ENCODE measurements around the gene SOX18. TPM values are rescaled to one million over a fixed set of nuclear protein-coding genes. Genes with fewer than 3 reads are reported as not detected.

Gene SOX18
- total and polyA plus RNA-seq, 7 experiments from 2014 or later = 0.20 to 1.7 TPM; not detected in 5

DNA sequence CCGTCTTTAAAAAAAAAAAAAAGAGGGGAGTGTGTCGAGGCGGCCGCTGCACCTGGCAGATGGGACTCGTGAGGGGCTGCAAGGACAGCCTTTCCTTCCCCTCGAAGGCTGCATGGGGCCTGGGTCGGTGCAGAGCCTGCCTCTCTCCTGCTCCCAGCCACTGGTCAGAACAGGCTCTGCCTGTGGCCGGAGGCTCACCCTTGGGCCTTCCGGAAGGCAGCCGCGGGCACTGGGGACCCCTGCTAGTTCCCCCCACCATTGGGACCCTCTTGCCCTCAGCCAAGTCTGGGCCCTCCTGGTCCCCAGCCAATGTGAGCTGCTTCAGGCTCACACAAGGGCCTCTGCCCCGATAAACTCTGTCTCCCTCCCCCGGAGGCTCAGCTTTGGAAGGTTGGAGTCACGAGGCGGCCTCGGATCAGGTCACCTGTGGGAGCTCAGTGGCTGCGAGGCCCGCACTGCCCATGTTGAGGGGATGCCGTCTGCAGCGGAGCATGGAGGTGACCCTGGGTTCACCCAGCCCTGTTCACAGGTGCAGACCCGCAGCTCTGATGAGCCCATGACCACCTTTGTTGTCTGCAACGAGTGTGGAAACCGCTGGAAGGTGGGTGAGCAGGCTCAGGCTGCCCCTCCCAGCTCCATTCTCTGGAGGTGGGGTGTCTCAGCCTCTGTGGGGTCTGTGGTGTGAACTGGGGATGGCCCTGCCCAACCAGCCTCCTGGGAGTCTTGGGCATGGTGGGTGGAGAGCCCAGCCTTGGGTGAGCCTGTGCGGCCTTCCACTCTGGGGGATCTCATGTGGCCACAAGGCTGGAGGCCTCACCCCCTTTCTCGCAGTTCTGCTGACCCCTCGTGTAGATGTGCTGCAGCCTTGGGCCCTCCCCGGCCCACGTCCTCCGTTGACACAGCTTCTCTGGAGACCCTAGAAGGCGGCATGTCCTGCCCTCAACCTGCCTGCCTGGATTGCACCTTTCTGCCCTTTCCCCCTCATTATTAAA, 22.2 kb upstream of the SOX18 start:
- ATAC-seq (no peak), DNase-seq (no peak)
- intact Hi-C loops (cut with micrococcal nuclease) = no loop called here
- peak overlapping the region in 2 of 9 donors; percentile 8 to 47 for H3K27ac Mint-ChIP-seq
- ChIA-PET POLR2A (interaction anchor here (0.8 to 1.1 kb wide), 3 partner anchors 9 to 20 kb away, joined by 3 to 4 read pairs (median 3); partner anchors contain the start of gene TCEA2), CTCF (interaction anchor here (1.0 kb wide), 1 partner anchor 13 kb away, joined by 5 read pairs; the partner anchor contains the start of gene LKAAEAR1)
- peaks cover 0 to 45% (median 0%) of the 10 kb centered on the region in 3 experiments for H3K36me3 ChIP-seq (ENCODE audit: control insufficient read depth in 2 of 3, insufficient read depth in 3 of 3, low read length in 3 of 3)
- H3K27me3 Mint-ChIP-seq = no peaks in the 10 kb centered on the region
- peaks cover 8 to 38% (median 17%) of the 10 kb centered on the region in 7 donors for H3K4me1 Mint-ChIP-seq
- no peaks in the 10 kb centered on the region for H3K9me3 Mint-ChIP-seq
- H3K27me3 ChIP-seq (ENCODE audit: control insufficient read depth in 2 of 2, insufficient read depth in 2 of 2, low read length in 2 of 2) = no peaks in the 10 kb centered on the region
- H3K4me3 Mint-ChIP-seq = no peak overlapping the region
- peaks cover 10 to 24% of the 10 kb centered on the region in 2 donors for H3K4me1 ChIP-seq (ENCODE audit: control insufficient read depth in 2 of 2, insufficient read depth in 2 of 2, low read length in 2 of 2)
- peaks cover 0 to 8% (median 0%) of the 10 kb centered on the region in 5 donors for H3K36me3 Mint-ChIP-seq
- H3K27ac ChIP-seq (ENCODE audit: low read depth, low read length) = no peak overlapping the region
- no peak overlapping the region for H3K4me3 ChIP-seq (ENCODE audit: low read length)
- no peaks in the 10 kb centered on the region for H3K9me3 ChIP-seq (ENCODE audit: control insufficient read depth in 2 of 3, low read length in 3 of 3)

GRCh38 chr20:64070244-64070993, 21.0 kb upstream of the SOX18 start:
- H3K36me3 Mint-ChIP-seq = peaks cover 0 to 6% (median 0%) of the 10 kb centered on the region in 5 donors
- DNase-seq = no peak
- no peaks in the 10 kb centered on the region for H3K9me3 Mint-ChIP-seq
- H3K27me3 Mint-ChIP-seq = no peaks in the 10 kb centered on the region
- ATAC-seq = no peak
- peaks cover 0 to 35% (median 0%) of the 10 kb centered on the region in 3 experiments for H3K36me3 ChIP-seq (ENCODE audit: control insufficient read depth in 2 of 3, insufficient read depth in 3 of 3, low read length in 3 of 3)
- peaks cover 18 to 41% (median 28%) of the 10 kb centered on the region in 7 donors for H3K4me1 Mint-ChIP-seq
- intact Hi-C loops (cut with micrococcal nuclease) = no loop called here
- H3K4me1 ChIP-seq (ENCODE audit: control insufficient read depth in 2 of 2, insufficient read depth in 2 of 2, low read length in 2 of 2) = peaks cover 18 to 30% of the 10 kb centered on the region in 2 donors
- ChIA-PET POLR2A (no interaction called here), CTCF (interaction anchor here (1.2 to 1.6 kb wide), 2 partner anchors 13 to 50 kb away, joined by 3 to 5 read pairs; no protein-coding TSS in a partner anchor)
- no peak overlapping the region for H3K4me3 Mint-ChIP-seq
- H3K27me3 ChIP-seq (ENCODE audit: control insufficient read depth in 2 of 2, insufficient read depth in 2 of 2, low read length in 2 of 2) = no peaks in the 10 kb centered on the region
- no peak overlapping the region for H3K27ac ChIP-seq (ENCODE audit: low read depth, low read length)
- no peaks in the 10 kb centered on the region for H3K9me3 ChIP-seq (ENCODE audit: control insufficient read depth in 2 of 3, low read length in 3 of 3)
- peak overlapping the region in 2 of 9 donors; percentile 48 to 55 for H3K27ac Mint-ChIP-seq
- H3K4me3 ChIP-seq (ENCODE audit: low read length) = no peak overlapping the region

DNA sequence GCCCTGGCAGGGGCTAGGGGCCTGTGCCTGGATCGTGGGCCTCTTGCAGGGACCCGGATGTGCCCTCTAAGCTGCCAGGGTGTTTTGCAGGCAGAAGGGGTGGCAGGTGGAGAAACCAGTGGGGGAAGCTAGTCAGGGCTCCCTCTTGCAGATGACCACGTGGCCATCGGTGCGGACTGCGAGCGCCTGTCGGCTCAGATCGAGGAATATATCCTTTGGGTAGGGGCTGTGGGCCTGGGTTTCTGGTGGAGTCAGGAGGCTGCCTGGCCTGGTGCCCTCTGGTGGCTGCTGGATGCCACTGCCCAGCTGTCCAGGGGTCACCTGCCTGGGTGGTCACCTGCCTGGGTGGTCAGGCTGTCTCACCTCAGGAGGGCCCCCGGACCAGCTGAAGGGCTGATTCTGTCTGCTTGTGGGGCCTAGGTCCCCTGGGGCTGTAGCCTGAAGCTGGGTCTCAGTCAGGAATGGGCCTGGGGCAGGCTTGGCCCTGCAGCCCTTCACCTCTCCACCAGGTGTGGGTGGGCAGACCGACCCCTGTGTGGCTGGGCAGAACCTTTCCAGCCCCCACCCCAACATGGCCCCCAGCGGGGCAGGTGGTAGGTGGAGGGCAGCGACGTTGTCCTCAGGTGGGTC, 20.3 kb upstream of the SOX18 start:
- Mint-ChIP-seq H3K4me3 (no peak overlapping the region), H3K9me3 (no peaks in the 10 kb centered on the region), H3K4me1 (peaks cover 23 to 44% (median 34%) of the 10 kb centered on the region in 7 donors), H3K27me3 (no peaks in the 10 kb centered on the region), H3K27ac (no peak overlapping the region), H3K36me3 (peaks cover 0 to 5% (median 0%) of the 10 kb centered on the region in 5 donors)
- POLR2A ChIA-PET = interaction anchor here (1.6 kb wide), 1 partner anchor 10 kb away, joined by 11 read pairs; the partner anchor contains the start of genes OPRL1 and RGS19
- peaks cover 23 to 36% of the 10 kb centered on the region in 2 donors for H3K4me1 ChIP-seq (ENCODE audit: control insufficient read depth in 2 of 2, insufficient read depth in 2 of 2, low read length in 2 of 2)
- DNase-seq = no peak
- ATAC-seq = no peak
- H3K27me3 ChIP-seq (ENCODE audit: control insufficient read depth in 2 of 2, insufficient read depth in 2 of 2, low read length in 2 of 2) = no peaks in the 10 kb centered on the region
- H3K9me3 ChIP-seq (ENCODE audit: control insufficient read depth in 2 of 3, low read length in 3 of 3) = no peaks in the 10 kb centered on the region
- H3K36me3 ChIP-seq (ENCODE audit: control insufficient read depth in 2 of 3, insufficient read depth in 3 of 3, low read length in 3 of 3) = peaks cover 0 to 29% (median 0%) of the 10 kb centered on the region in 3 experiments
- H3K27ac ChIP-seq (ENCODE audit: low read depth, low read length) = peak overlapping the region; percentile 5
- CTCF ChIA-PET = interaction anchor here (1.2 to 1.6 kb wide), 2 partner anchors 12 to 51 kb away, joined by 3 to 5 read pairs; no protein-coding TSS in a partner anchor
- intact Hi-C loops (cut with micrococcal nuclease) = loop anchor here in 1 of 2 donors (1.0 to 10.0 kb wide), 4 partner anchors 30 to 535 kb away; partner anchors contain the start of genes ABHD16B, DNAJC5, PTK6 and TPD52L2
- no peak overlapping the region for H3K4me3 ChIP-seq (ENCODE audit: low read length)

DNA sequence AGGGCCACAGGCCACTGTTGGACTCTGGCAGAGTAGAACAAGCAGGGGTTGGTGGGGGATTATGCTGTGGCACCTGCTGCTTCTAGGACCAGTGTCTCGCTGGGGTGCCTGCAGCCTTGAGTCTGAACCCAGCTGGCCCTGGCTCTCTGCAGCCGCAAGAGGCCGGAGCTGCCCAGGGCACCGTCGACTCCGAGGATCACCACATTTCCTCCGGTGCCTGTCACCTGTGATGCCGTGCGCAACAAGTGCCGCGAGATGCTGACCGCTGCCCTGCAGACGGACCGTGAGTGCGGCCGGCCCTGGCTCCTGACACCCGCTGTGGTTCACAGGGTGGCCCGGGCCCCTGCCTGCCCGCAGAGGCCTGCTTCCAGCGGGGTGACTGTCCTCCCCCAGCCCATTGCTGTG, 19.8 kb upstream of the SOX18 start:
- ChIA-PET CTCF (interaction anchor here (1.2 to 1.6 kb wide), 3 partner anchors 10 to 51 kb away, joined by 3 to 5 read pairs (median 4); partner anchors contain the start of genes OPRL1 and RGS19), POLR2A (interaction anchor here (0.8 to 1.6 kb wide), 2 partner anchors 9 to 10 kb away, joined by 4 to 11 read pairs; partner anchors contain the start of genes OPRL1 and RGS19)
- no peaks in the 10 kb centered on the region for H3K9me3 ChIP-seq (ENCODE audit: control insufficient read depth in 2 of 3, low read length in 3 of 3)
- Mint-ChIP-seq H3K4me3 (no peak overlapping the region), H3K9me3 (no peaks in the 10 kb centered on the region), H3K27me3 (no peaks in the 10 kb centered on the region), H3K27ac (peak overlapping the region in 2 of 9 donors; percentile 55 to 59), H3K36me3 (peaks cover 0 to 5% (median 0%) of the 10 kb centered on the region in 5 donors), H3K4me1 (peaks cover 24 to 49% (median 37%) of the 10 kb centered on the region in 7 donors)
- DNase-seq (no peak), ATAC-seq (no peak)
- no peak overlapping the region for H3K4me3 ChIP-seq (ENCODE audit: low read length)
- H3K27me3 ChIP-seq (ENCODE audit: control insufficient read depth in 2 of 2, insufficient read depth in 2 of 2, low read length in 2 of 2) = no peaks in the 10 kb centered on the region
- intact Hi-C loops (cut with micrococcal nuclease) = loop anchor here in 1 of 2 donors (1.0 to 10.0 kb wide), 4 partner anchors 30 to 534 kb away; partner anchors contain the start of genes ABHD16B, DNAJC5, PTK6 and TPD52L2
- peak overlapping the region; percentile 5 for H3K27ac ChIP-seq (ENCODE audit: low read depth, low read length)
- H3K36me3 ChIP-seq (ENCODE audit: control insufficient read depth in 2 of 3, insufficient read depth in 3 of 3, low read length in 3 of 3) = peaks cover 0 to 25% (median 0%) of the 10 kb centered on the region in 3 experiments
- H3K4me1 ChIP-seq (ENCODE audit: control insufficient read depth in 2 of 2, insufficient read depth in 2 of 2, low read length in 2 of 2) = peaks cover 23 to 36% of the 10 kb centered on the region in 2 donors

DNA sequence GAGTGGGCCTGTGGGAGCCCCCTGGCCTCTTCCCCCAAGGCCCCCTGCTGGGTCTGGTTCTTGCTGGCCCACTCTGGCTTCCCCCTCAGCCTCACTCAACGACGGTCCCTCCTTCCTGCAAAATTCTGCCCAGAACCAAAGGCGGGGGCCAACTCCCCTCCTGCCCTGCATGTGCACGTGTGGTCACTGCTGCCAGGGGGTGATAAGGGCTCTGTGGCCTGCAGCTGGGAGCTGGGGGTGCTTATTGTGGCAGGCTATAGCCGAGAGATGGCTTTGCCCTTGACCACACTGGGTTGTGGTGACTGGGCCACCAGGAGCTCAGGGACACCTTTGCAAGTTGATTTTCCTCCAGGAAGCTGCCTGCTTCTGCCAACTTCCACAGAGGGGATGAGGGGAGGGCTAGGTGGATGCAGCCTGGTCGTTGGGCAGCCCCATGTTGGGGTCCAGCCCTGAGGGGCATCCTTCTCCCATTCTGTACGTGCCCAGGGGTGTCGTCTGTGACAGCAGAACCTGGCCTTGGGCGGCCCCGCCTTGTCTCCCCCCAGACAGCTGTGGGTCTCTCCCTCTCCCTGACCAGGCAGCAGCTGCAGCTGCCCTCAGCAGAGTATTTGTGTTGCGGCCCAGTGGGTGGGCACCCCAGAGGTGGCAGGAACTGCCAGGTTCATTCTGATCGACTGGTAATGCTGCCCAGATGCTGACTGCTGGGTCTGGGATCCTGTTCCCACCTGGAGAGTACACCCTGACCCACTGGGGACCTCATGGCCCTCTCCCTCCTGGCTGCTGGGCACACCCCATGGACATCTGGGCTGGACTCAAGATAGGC, 19.2 kb upstream of the SOX18 start:
- H3K27me3 Mint-ChIP-seq = no peaks in the 10 kb centered on the region
- POLR2A ChIA-PET = interaction anchor here (0.8 to 1.6 kb wide), 2 partner anchors 9 to 11 kb away, joined by 4 to 11 read pairs; partner anchors contain the start of genes OPRL1 and RGS19
- H3K27ac Mint-ChIP-seq = peak overlapping the region in 2 of 9 donors; percentile 55 to 75
- H3K4me1 Mint-ChIP-seq = peaks cover 30 to 55% (median 41%) of the 10 kb centered on the region in 7 donors
- peaks cover 0 to 18% (median 0%) of the 10 kb centered on the region in 3 experiments for H3K36me3 ChIP-seq (ENCODE audit: control insufficient read depth in 2 of 3, insufficient read depth in 3 of 3, low read length in 3 of 3)
- no peaks in the 10 kb centered on the region for H3K27me3 ChIP-seq (ENCODE audit: control insufficient read depth in 2 of 2, insufficient read depth in 2 of 2, low read length in 2 of 2)
- no peak overlapping the region for H3K27ac ChIP-seq (ENCODE audit: low read depth, low read length)
- intact Hi-C loops (cut with micrococcal nuclease) = loop anchor here in 1 of 2 donors (1.0 to 10.0 kb wide), 4 partner anchors 29 to 534 kb away; partner anchors contain the start of genes ABHD16B, DNAJC5, PTK6 and TPD52L2
- peaks cover 23 to 42% of the 10 kb centered on the region in 2 donors for H3K4me1 ChIP-seq (ENCODE audit: control insufficient read depth in 2 of 2, insufficient read depth in 2 of 2, low read length in 2 of 2)
- H3K9me3 Mint-ChIP-seq = no peaks in the 10 kb centered on the region
- no peak for ATAC-seq
- CTCF ChIA-PET = interaction anchor here (0.7 to 1.2 kb wide), 2 partner anchors 11 to 30 kb away, joined by 3 to 4 read pairs; partner anchors contain the start of genes OPRL1 and RGS19
- DNase-seq = no peak
- no peak overlapping the region for H3K4me3 ChIP-seq (ENCODE audit: low read length)
- H3K4me3 Mint-ChIP-seq = peak overlapping the region in 2 of 10 donors; percentile 28 to 54
- peaks cover 0 to 5% (median 0%) of the 10 kb centered on the region in 5 donors for H3K36me3 Mint-ChIP-seq
- no peaks in the 10 kb centered on the region for H3K9me3 ChIP-seq (ENCODE audit: control insufficient read depth in 2 of 3, low read length in 3 of 3)

All from naive thymus-derived CD4-positive, alpha-beta T cell (primary cell).